Measurements from ENCODE around the gene CCDC179. TPM values are rescaled to one million over a fixed set of nuclear protein-coding genes. Genes with fewer than 3 reads are reported as not detected.
A peak's percentile ranks its signal among the peaks of the same experiment; 100 is the strongest.

CCDC179 gene
- total and polyA plus RNA-seq, 8 donors: not detected

GRCh38 chr11:22875869-22876473 lies 15.7 kb upstream of the CCDC179 start:
- TF ChIP-seq CTCF (IDR thresholded peaks at IDR 0.05): peak; percentile 50 to 78 (median 65)
- H3K27me3 ChIP-seq: no peaks in the 10 kb centered on the region
- H3K27ac ChIP-seq: no peak overlapping the region
- DNase-seq: peak in 5 of 6 donors; percentile 50 to 76 (median 59)
- peak; percentile 98 for FAIRE-seq
- H3K9me3 ChIP-seq: no peaks in the 10 kb centered on the region
- no peaks in the 10 kb centered on the region for H3K4me1 ChIP-seq
- H3K36me3 ChIP-seq: no peaks in the 10 kb centered on the region
- intact Hi-C loops (cut with DNase I): no loop called here
- H3K4me3 ChIP-seq: no peak overlapping the region
- peak; percentile 86 to 99 (median 96) for ATAC-seq
- WGBS, 2 donors: 1 to 3% methylated on average over 2 of the region's 2 CpGs

- Histone ChIP-seq H3K36me3 (no peaks in the 10 kb centered on the region), H3K4me1 (no peaks in the 10 kb centered on the region), H3K4me3 (no peak overlapping the region), H3K27me3 (no peaks in the 10 kb centered on the region), H3K9me3 (no peaks in the 10 kb centered on the region), H3K27ac (no peak overlapping the region)
- no peak for FAIRE-seq
- DNase-seq: no peak
- TF ChIP-seq CTCF (IDR thresholded peaks at IDR 0.05): no peak
- 82 to 88% methylated on average over 3 of the region's 3 CpGs for WGBS, 2 donors
- ATAC-seq: no peak
- intact Hi-C loops (cut with DNase I): no loop called here
Observed at GRCh38 chr11:22869325-22869724, 9.1 kb upstream of the CCDC179 start.

GRCh38 chr11:22859756-22860155 lies 518 bp downstream of the CCDC179 start:
- H3K9me3 ChIP-seq: no peaks in the 10 kb centered on the region
- FAIRE-seq: no peak
- no peak for DNase-seq
- intact Hi-C loops (cut with DNase I): no loop called here
- ATAC-seq: no peak
- WGBS, 2 donors: 84 to 87% methylated on average over 6 of the region's 6 CpGs
- no peaks in the 10 kb centered on the region for H3K36me3 ChIP-seq
- no peaks in the 10 kb centered on the region for H3K4me1 ChIP-seq
- no peak overlapping the region for H3K4me3 ChIP-seq
- no peaks in the 10 kb centered on the region for H3K27me3 ChIP-seq
- no peak for TF ChIP-seq CTCF (IDR thresholded peaks at IDR 0.05)
- H3K27ac ChIP-seq: no peak overlapping the region

GRCh38 chr11:22851477-22851876 lies 8.8 kb downstream of the CCDC179 start:
- no peak for TF ChIP-seq CTCF (IDR thresholded peaks at IDR 0.05)
- ATAC-seq: peak in 1 of 4 donors; percentile 45
- Histone ChIP-seq H3K4me1 (no peaks in the 10 kb centered on the region), H3K27me3 (no peaks in the 10 kb centered on the region), H3K36me3 (no peaks in the 10 kb centered on the region), H3K27ac (no peak overlapping the region), H3K9me3 (no peaks in the 10 kb centered on the region), H3K4me3 (no peak overlapping the region)
- no peak for FAIRE-seq
- DNase-seq: no peak
- intact Hi-C loops (cut with DNase I): no loop called here

- DNase-seq: no peak
- no peak overlapping the region for H3K4me3 ChIP-seq
- H3K36me3 ChIP-seq: no peaks in the 10 kb centered on the region
- FAIRE-seq: no peak
- intact Hi-C loops (cut with DNase I): no loop called here
- ATAC-seq: no peak
- H3K27me3 ChIP-seq: no peaks in the 10 kb centered on the region
- TF ChIP-seq CTCF (IDR thresholded peaks at IDR 0.05): no peak
- no peaks in the 10 kb centered on the region for H3K9me3 ChIP-seq
- WGBS, 2 donors: 84 to 87% methylated on average over 1 of the region's 1 CpG
- no peaks in the 10 kb centered on the region for H3K4me1 ChIP-seq
- H3K27ac ChIP-seq: no peak overlapping the region
Observed at GRCh38 chr11:22846726-22847125, 13.5 kb downstream of the CCDC179 start.

All from pancreas (tissue), 10 donors.